Epithelial cell of proximal tubule (primary cell): ENCODE data around the gene SEMA5A. TPM values are rescaled to one million over a fixed set of nuclear protein-coding genes. Genes with fewer than 3 reads are reported as not detected.

Source experiments
- DNase-seq: peaks from one replicate; pipeline ENCODE4 v3.0.0-alpha.2; 2011; ENCODE audit warnings: low read depth
- H3K4me3 ChIP-seq: 2 replicates; pipeline ENCODE4 v1.5.1; 2011; ENCODE audit warnings: low read depth, mild to moderate bottlenecking, low read length
- CTCF ChIP-seq: conservative IDR thresholded peaks from 2 replicates; pipeline ENCODE4 v1.5.1; 2012; ENCODE audit warnings: low read depth, mild to moderate bottlenecking, low read length
- total RNA-seq: library from RNA; depleted of rRNA; stranded (reverse); fragments of >200 nt; gene quantifications from 2 replicates; pipeline ENCODE4 v1.2.3, GENCODE V29; 2015

The SEMA5A gene
- total RNA-seq, 1 donor from 2014 or later = 4.0 TPM

- no peak for DNase-seq
- no peak overlapping the region for H3K4me3 ChIP-seq
- TF ChIP-seq CTCF = no peak
Measured at GRCh38 chr5:9573796-9574195, 27.9 kb upstream of the SEMA5A start.

- no peak for TF ChIP-seq CTCF
- DNase-seq = no peak
- H3K4me3 ChIP-seq = no peak overlapping the region
Measured at GRCh38 chr5:9572246-9572645, 26.4 kb upstream of the SEMA5A start.

- no peak for DNase-seq
- TF ChIP-seq CTCF = no peak
- no peak overlapping the region for H3K4me3 ChIP-seq
Measured at GRCh38 chr5:9570876-9571275, 25.0 kb upstream of the SEMA5A start.

GRCh38 chr5:9567039-9567438 lies 21.2 kb upstream of the SEMA5A start:
- TF ChIP-seq CTCF = no peak
- no peak overlapping the region for H3K4me3 ChIP-seq
- no peak for DNase-seq

- H3K4me3 ChIP-seq = no peak overlapping the region
- no peak for DNase-seq
- TF ChIP-seq CTCF = no peak
Measured at GRCh38 chr5:9564752-9565151, 18.9 kb upstream of the SEMA5A start.

GRCh38 chr5:9562141-9562540 lies 16.3 kb upstream of the SEMA5A start:
- DNase-seq = no peak
- H3K4me3 ChIP-seq = no peak overlapping the region
- no peak for TF ChIP-seq CTCF

- DNase-seq = no peak
- no peak overlapping the region for H3K4me3 ChIP-seq
- TF ChIP-seq CTCF = no peak
Measured at GRCh38 chr5:9559965-9560364, 14.1 kb upstream of the SEMA5A start.
